HG02798 (cell line): Measurements from ENCODE around the gene ZBTB40.

Source experiments
- ATAC-seq: cut with Tn5 transposase; IDR thresholded peaks from one replicate; pipeline ENCODE4 v1.9.1; 2021; ENCODE audit warnings: mild to moderate bottlenecking; ENCODE audit not compliant: unreplicated experiment, poor library complexity

Gene ZBTB40

GRCh38 chr1:22451702-22452480, at the start of gene ZBTB40:
Gene ZBTB40 (plus strand): TSS chr1:22451851. CDS start chr1:22489949, 38,098 bp downstream.
- ATAC-seq: peak; percentile 91

- ATAC-seq: no peak
These were observed 49.1 kb upstream of the ZBTB40 start for GRCh38 chr1:22402356-22403053.

GRCh38 chr1:22404486-22404885, 47.2 kb upstream of the ZBTB40 start:
- no peak for ATAC-seq

- no peak for ATAC-seq
These were observed 44.7 kb upstream of the ZBTB40 start for GRCh38 chr1:22406722-22407495.

GRCh38 chr1:22408230-22408629, 43.4 kb upstream of the ZBTB40 start:
- no peak for ATAC-seq

GRCh38 chr1:22410401-22410800, 41.2 kb upstream of the ZBTB40 start:
- ATAC-seq: no peak

GRCh38 chr1:22410928-22411495, 40.6 kb upstream of the ZBTB40 start:
- ATAC-seq: no peak

- ATAC-seq: no peak
These were observed 40.1 kb upstream of the ZBTB40 start for GRCh38 chr1:22411589-22411988.

GRCh38 chr1:22412932-22413727, 38.5 kb upstream of the ZBTB40 start:
- ATAC-seq: no peak

GRCh38 chr1:22413799-22414198, 37.9 kb upstream of the ZBTB40 start:
- ATAC-seq: no peak

- no peak for ATAC-seq
These were observed 37.4 kb upstream of the ZBTB40 start for GRCh38 chr1:22414244-22414751.

GRCh38 chr1:22415489-22415888, 36.2 kb upstream of the ZBTB40 start:
- ATAC-seq: no peak

- no peak for ATAC-seq
These were observed 34.8 kb upstream of the ZBTB40 start for GRCh38 chr1:22416555-22417454.

- no peak for ATAC-seq
These were observed 34.2 kb upstream of the ZBTB40 start for GRCh38 chr1:22417466-22417865.

GRCh38 chr1:22418312-22418711, 33.3 kb upstream of the ZBTB40 start:
- no peak for ATAC-seq

GRCh38 chr1:22418933-22419382, 32.7 kb upstream of the ZBTB40 start:
- ATAC-seq: no peak

- ATAC-seq: no peak
These were observed 31.1 kb upstream of the ZBTB40 start for GRCh38 chr1:22420455-22421053.

- no peak for ATAC-seq
These were observed 24.9 kb upstream of the ZBTB40 start for GRCh38 chr1:22426781-22427180.
